Hepatocyte (in vitro differentiated cells): ENCODE measurements around the gene CHST11. TPM values are rescaled to one million over a fixed set of nuclear protein-coding genes. Genes with fewer than 3 reads are reported as not detected.

ENCODE experiments used
- DNase-seq: peaks from one replicate; pipeline ENCODE4 v3.0.0-alpha.2; 2016; ENCODE audit warnings: low spot score
- H2AFZ ChIP-seq: fragments of 200-600 bp; sonication (generic); 2 replicates; pipeline ENCODE4 v1.6.0; 2016; ENCODE audit warnings: antibody characterized with exemption, mild to moderate bottlenecking
- H3K27ac ChIP-seq: fragments of 200-600 bp; sonication (generic); 2 replicates; pipeline ENCODE4 v1.5.1; 2016; ENCODE audit warnings: mild to moderate bottlenecking
- H3K27me3 ChIP-seq: fragments of 200-600 bp; sonication (generic); 2 replicates; pipeline ENCODE4 v1.6.1; 2016
- H3K36me3 ChIP-seq: fragments of 200-600 bp; sonication (generic); replicated peaks from 2 replicates; pipeline ENCODE4 v1.5.1; 2016; ENCODE audit warnings: low read depth; ENCODE audit not compliant: insufficient read depth
- H3K4me1 ChIP-seq: fragments of 200-600 bp; sonication (generic); 2 replicates; pipeline ENCODE4 v1.5.1; 2016; ENCODE audit warnings: mild to moderate bottlenecking, moderate library complexity; ENCODE audit not compliant: insufficient read depth
- H3K4me2 ChIP-seq: fragments of 200-600 bp; sonication (generic); 2 replicates; pipeline ENCODE4 v1.6.0; 2016
- H3K4me3 ChIP-seq: fragments of 200-600 bp; sonication (generic); 2 replicates; pipeline ENCODE4 v1.5.1; 2016; ENCODE audit warnings: mild to moderate bottlenecking
- H3K79me2 ChIP-seq: fragments of 200-600 bp; sonication (generic); 2 replicates; pipeline ENCODE4 v1.6.0; 2017; ENCODE audit warnings: mild to moderate bottlenecking
- H3K9me2 ChIP-seq: fragments of 200-600 bp; sonication (generic); replicated peaks from 2 replicates; pipeline ENCODE4 v1.6.0; 2017; ENCODE audit warnings: mild to moderate bottlenecking; ENCODE audit not compliant: insufficient read depth
- H3K9me3 ChIP-seq: fragments of 200-600 bp; sonication (generic); 2 replicates; pipeline ENCODE4 v1.5.1; 2016; ENCODE audit warnings: low read depth, mild to moderate bottlenecking
- H4K20me1 ChIP-seq: fragments of 200-600 bp; sonication (generic); 2 replicates; pipeline ENCODE4 v1.6.0; 2016; ENCODE audit warnings: mild to moderate bottlenecking; ENCODE audit not compliant: insufficient read depth, poor library complexity, severe bottlenecking
- CTCF ChIP-seq: fragments of 200-600 bp; sonication (generic); IDR thresholded peaks from 2 replicates; pipeline ENCODE4 v1.5.1; 2016; ENCODE audit warnings: antibody characterized with exemption, mild to moderate bottlenecking; ENCODE audit not compliant: poor library complexity
- EZH2 ChIP-seq: fragments of 200-600 bp; sonication (generic); IDR thresholded peaks from 2 replicates; pipeline ENCODE4 v1.6.1; 2016; ENCODE audit warnings: antibody characterized with exemption, mild to moderate bottlenecking, borderline replicate concordance
- EZH2phosphoT487 ChIP-seq: fragments of 200-600 bp; sonication (generic); IDR thresholded peaks from one replicate; pipeline ENCODE4 v1.6.1; 2018; ENCODE audit warnings: antibody characterized with exemption, mild to moderate bottlenecking, low read depth, moderate library complexity; ENCODE audit not compliant: unreplicated experiment, severe bottlenecking
- WGBS: methylation state at CpG from one replicate; pipeline ENCODE4 v1.1.6; 2016; ENCODE audit warnings: low lambda C conversion rate; ENCODE audit errors: missing lambda C conversion rate; 5-methylcytosine and 5-hydroxymethylcytosine counted together
- polyA plus RNA-seq: library from polyadenylated mRNA; unstranded; fragments of >200 nt; fragmentation: Nextera tagmentation; extraction: Ambion mirVana; gene quantifications from 2 replicates; pipeline ENCODE4 v1.2.1, GENCODE V29; 2016
- total RNA-seq: library from RNA; depleted of rRNA; stranded (reverse); fragments of >200 nt; gene quantifications from 2 replicates; pipeline ENCODE4 v1.2.3, GENCODE V29; 2014

The CHST11 gene
- total and polyA plus RNA-seq, 2 experiments from 2014 or later = 5.2 to 8.9 TPM

GRCh38 chr12:104682790-104683279 lies 226.1 kb downstream of the CHST11 start:
- Histone ChIP-seq H3K27ac (no peak overlapping the region), H3K9me2 (no peaks in the 10 kb centered on the region)

GRCh38 chr12:104683831-104684503 lies 227.2 kb downstream of the CHST11 start:
- H4K20me1 ChIP-seq = no peaks in the 10 kb centered on the region
- no peak for TF ChIP-seq EZH2
- TF ChIP-seq EZH2phosphoT487 = no peak
- no peak for TF ChIP-seq CTCF
- no peak overlapping the region for H2AFZ ChIP-seq
- no peak overlapping the region for H3K27ac ChIP-seq
- H3K4me3 ChIP-seq = no peak overlapping the region
- no peak overlapping the region for H3K4me2 ChIP-seq
- WGBS = 88% methylated on average over 5 of the region's 5 CpGs
- H3K9me2 ChIP-seq = no peaks in the 10 kb centered on the region
- H3K36me3 ChIP-seq = no peaks in the 10 kb centered on the region
- H3K27me3 ChIP-seq = no peaks in the 10 kb centered on the region
- H3K79me2 ChIP-seq = no peaks in the 10 kb centered on the region
- no peaks in the 10 kb centered on the region for H3K9me3 ChIP-seq
- DNase-seq = no peak
- H3K4me1 ChIP-seq = peaks cover 8% of the 10 kb centered on the region

More at GRCh38 chr12:104682790-104683279, 226.1 kb downstream of the CHST11 start:
- TF ChIP-seq CTCF = no peak
- no peak for TF ChIP-seq EZH2
- TF ChIP-seq EZH2phosphoT487 = no peak
- H3K79me2 ChIP-seq = no peaks in the 10 kb centered on the region
- H3K4me2 ChIP-seq = no peak overlapping the region
- no peak overlapping the region for H2AFZ ChIP-seq
- no peaks in the 10 kb centered on the region for H3K27me3 ChIP-seq
- H3K4me3 ChIP-seq = no peak overlapping the region
- no peaks in the 10 kb centered on the region for H3K9me3 ChIP-seq
- DNase-seq = no peak
- 93% methylated on average over 7 of the region's 7 CpGs for WGBS
- H4K20me1 ChIP-seq = no peaks in the 10 kb centered on the region
- peaks cover 8% of the 10 kb centered on the region for H3K4me1 ChIP-seq
- H3K36me3 ChIP-seq = no peaks in the 10 kb centered on the region

DNA sequence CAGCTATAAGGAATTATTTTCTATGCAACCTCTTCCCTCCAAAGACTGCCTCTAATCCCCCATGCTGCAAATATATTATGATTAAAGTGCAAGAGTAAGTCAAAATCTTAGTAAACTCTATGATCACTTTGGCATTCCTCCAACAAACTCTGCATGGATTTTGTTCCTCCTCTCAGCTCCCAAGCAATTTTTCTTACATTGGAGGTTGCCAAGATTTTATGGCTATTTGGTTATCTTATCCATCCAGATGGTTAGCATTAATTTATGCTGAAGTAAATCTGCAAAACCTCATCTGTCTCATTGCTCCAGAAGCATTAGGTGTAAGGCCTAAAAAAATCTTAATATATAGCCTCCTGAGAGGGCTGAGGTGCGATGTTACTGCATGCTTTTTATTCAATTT lies 228.1 kb downstream of the CHST11 start:
- Histone ChIP-seq H3K27me3 (no peaks in the 10 kb centered on the region), H3K36me3 (no peaks in the 10 kb centered on the region), H3K4me1 (peaks cover 8% of the 10 kb centered on the region), H3K9me3 (no peaks in the 10 kb centered on the region), H3K4me2 (no peak overlapping the region), H2AFZ (no peak overlapping the region), H3K27ac (no peak overlapping the region), H3K79me2 (no peaks in the 10 kb centered on the region), H3K9me2 (no peaks in the 10 kb centered on the region), H3K4me3 (no peak overlapping the region), H4K20me1 (no peaks in the 10 kb centered on the region)
- TF ChIP-seq CTCF = no peak
- TF ChIP-seq EZH2 = no peak
- no peak for TF ChIP-seq EZH2phosphoT487
- DNase-seq = no peak
- 68% methylated on average over 1 of the region's 1 CpG for WGBS

- Histone ChIP-seq H3K4me1 (peaks cover 8% of the 10 kb centered on the region), H3K79me2 (no peaks in the 10 kb centered on the region), H3K4me2 (no peak overlapping the region), H3K27ac (no peak overlapping the region), H3K27me3 (no peaks in the 10 kb centered on the region), H3K9me3 (no peaks in the 10 kb centered on the region), H4K20me1 (no peaks in the 10 kb centered on the region), H2AFZ (no peak overlapping the region), H3K36me3 (no peaks in the 10 kb centered on the region), H3K9me2 (no peaks in the 10 kb centered on the region), H3K4me3 (no peak overlapping the region)
- WGBS = 78% methylated on average over 2 of the region's 2 CpGs
- TF ChIP-seq EZH2 = no peak
- TF ChIP-seq EZH2phosphoT487 = no peak
- no peak for DNase-seq
Measured at GRCh38 chr12:104685366-104685765, 228.6 kb downstream of the CHST11 start.
